HG03520 (cell line): ENCODE data around the gene JAKMIP1.
"Not testable (repeated sequence)": the region's sequence is repeated elsewhere in the genome, so short reads cannot be mapped to it uniquely, and the experiment has no call there.

Experiments used
- ATAC-seq: cut with Tn5 transposase; IDR thresholded peaks from one replicate; pipeline ENCODE4 v1.9.1; 2021; ENCODE audit warnings: mild to moderate bottlenecking, moderate library complexity; ENCODE audit not compliant: unreplicated experiment

The JAKMIP1 gene

GRCh38 chr4:5999356-5999755 lies 201.0 kb downstream of the JAKMIP1 start:
- ATAC-seq = no peak

GRCh38 chr4:5998333-5998936 lies 201.9 kb downstream of the JAKMIP1 start:
- ATAC-seq = peak; percentile 89

GRCh38 chr4:5996641-5997040 lies 203.7 kb downstream of the JAKMIP1 start:
- ATAC-seq = no peak

- no peak for ATAC-seq
Measured at GRCh38 chr4:5995901-5996623, 204.3 kb downstream of the JAKMIP1 start.

- no peak for ATAC-seq
Measured at GRCh38 chr4:5993876-5994811, 206.2 kb downstream of the JAKMIP1 start.

- ATAC-seq = not testable (repeated sequence)
Measured at GRCh38 chr4:5993346-5993745, 207.0 kb downstream of the JAKMIP1 start.

- ATAC-seq = no peak
Measured at GRCh38 chr4:5992828-5993321, 207.5 kb downstream of the JAKMIP1 start.

- no peak for ATAC-seq
Measured at GRCh38 chr4:5992171-5992827, 208.1 kb downstream of the JAKMIP1 start.

GRCh38 chr4:5991405-5991804 lies 208.9 kb downstream of the JAKMIP1 start:
- no peak for ATAC-seq

- no peak for ATAC-seq
Measured at GRCh38 chr4:5990446-5991160, 209.7 kb downstream of the JAKMIP1 start.

GRCh38 chr4:5989236-5990225 lies 210.8 kb downstream of the JAKMIP1 start:
- no peak for ATAC-seq

GRCh38 chr4:5988086-5988845 lies 212.1 kb downstream of the JAKMIP1 start:
- no peak for ATAC-seq

GRCh38 chr4:5984843-5985242 lies 215.5 kb downstream of the JAKMIP1 start:
- ATAC-seq = no peak

GRCh38 chr4:5982156-5982973 lies 218.0 kb downstream of the JAKMIP1 start:
- ATAC-seq = no peak

- no peak for ATAC-seq
Measured at GRCh38 chr4:5980436-5981155, 219.8 kb downstream of the JAKMIP1 start.

- ATAC-seq = no peak
Measured at GRCh38 chr4:5979981-5980380, 220.4 kb downstream of the JAKMIP1 start.

- ATAC-seq = no peak
Measured at GRCh38 chr4:5976921-5977320, 223.4 kb downstream of the JAKMIP1 start.
